Ascending aorta (tissue), 2 donors: ENCODE results near the gene ZNF423. TPM values are rescaled to one million over a fixed set of nuclear protein-coding genes. Genes with fewer than 3 reads are reported as not detected.

ENCODE experiments used
- DNase-seq, 2 donors: peaks; one replicate each; pipeline ENCODE4 v3.0.0-alpha.2; 2019; ENCODE audit warnings: low spot score in 2 of 2
- H3K27ac ChIP-seq, 2 donors: fragments of 200-600 bp; sonication (generic); one replicate each; pipeline ENCODE4 v1.5.1; 2016 to 2017; ENCODE audit warnings: mild to moderate bottlenecking in 1 of 2
- H3K27me3 ChIP-seq: fragments of 200-600 bp; sonication (generic); one replicate; pipeline ENCODE4 v1.5.1; 2017
- H3K36me3 ChIP-seq, 2 donors: fragments of 200-600 bp; sonication (generic); one replicate each; pipeline ENCODE4 v1.5.1; 2016
- H3K4me1 ChIP-seq, 2 donors: fragments of 200-600 bp; sonication (generic); one replicate each; pipeline ENCODE4 v1.5.1; 2016 to 2017; ENCODE audit warnings: mild to moderate bottlenecking in 1 of 2
- H3K4me3 ChIP-seq, 2 donors: fragments of 200-600 bp; sonication (generic); one replicate each; pipeline ENCODE4 v1.5.1; 2016 to 2017; ENCODE audit warnings: mild to moderate bottlenecking in 1 of 2
- H3K9me3 ChIP-seq, 2 donors: fragments of 200-600 bp; sonication (generic); one replicate each; pipeline ENCODE4 v1.5.1; 2016
- intact Hi-C: fragments of 100-400 bp; cut with DNase I; formaldehyde crosslinking; loops from one replicate; pipeline ENCODE4 v1.15.1; 2023
- total RNA-seq: library from RNA; depleted of rRNA; stranded (reverse); fragments of >200 nt; gene quantifications from one replicate; pipeline ENCODE4 v1.1.0, GENCODE V29; 2016
- TF ChIP-seq, protein P1 (sequence below), 3 experiments: fragments of 200-600 bp in 2 of 3; fragments of 450-650 bp in 1 of 3; sonication (generic) in 2 of 3; IDR thresholded peaks; one replicate each; pipeline ENCODE4 v1.5.1; 2016 to 2019; ENCODE audit warnings: antibody characterized with exemption in 3 of 3, mild to moderate bottlenecking in 1 of 3, moderate library complexity in 1 of 3

Gene ZNF423
- total RNA-seq, 1 donor from 2014 or later = 42.9 TPM

DNA sequence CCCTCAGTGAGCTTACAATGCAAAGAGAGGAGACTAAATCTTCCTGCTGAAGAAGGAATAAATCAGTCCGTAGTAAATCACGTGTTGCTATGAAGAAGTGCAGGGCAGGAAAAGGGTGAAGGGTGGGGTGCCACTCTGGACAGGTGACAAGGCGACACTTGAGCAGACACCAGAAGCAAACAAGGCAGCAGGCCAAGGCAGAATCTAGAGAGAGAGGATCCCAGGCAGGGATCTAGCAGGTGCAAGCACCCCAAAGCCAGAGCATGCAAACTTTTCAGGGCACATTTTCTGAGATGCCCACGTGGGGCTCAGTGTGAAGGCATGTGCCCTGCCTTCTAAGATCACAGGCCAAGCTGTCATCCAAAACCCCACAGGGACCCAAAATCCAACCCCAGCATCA, 193.3 kb downstream of the ZNF423 start:
- no peak for DNase-seq
- no peaks in the 10 kb centered on the region for H3K36me3 ChIP-seq
- no peak overlapping the region for H3K4me3 ChIP-seq
- no peaks in the 10 kb centered on the region for H3K27me3 ChIP-seq
- peaks cover 8 to 20% of the 10 kb centered on the region in 2 donors for H3K4me1 ChIP-seq
- intact Hi-C loops = no loop called here
- H3K27ac ChIP-seq = peak overlapping the region in 1 of 2 donors; percentile 88
- TF ChIP-seq, protein P1, sequence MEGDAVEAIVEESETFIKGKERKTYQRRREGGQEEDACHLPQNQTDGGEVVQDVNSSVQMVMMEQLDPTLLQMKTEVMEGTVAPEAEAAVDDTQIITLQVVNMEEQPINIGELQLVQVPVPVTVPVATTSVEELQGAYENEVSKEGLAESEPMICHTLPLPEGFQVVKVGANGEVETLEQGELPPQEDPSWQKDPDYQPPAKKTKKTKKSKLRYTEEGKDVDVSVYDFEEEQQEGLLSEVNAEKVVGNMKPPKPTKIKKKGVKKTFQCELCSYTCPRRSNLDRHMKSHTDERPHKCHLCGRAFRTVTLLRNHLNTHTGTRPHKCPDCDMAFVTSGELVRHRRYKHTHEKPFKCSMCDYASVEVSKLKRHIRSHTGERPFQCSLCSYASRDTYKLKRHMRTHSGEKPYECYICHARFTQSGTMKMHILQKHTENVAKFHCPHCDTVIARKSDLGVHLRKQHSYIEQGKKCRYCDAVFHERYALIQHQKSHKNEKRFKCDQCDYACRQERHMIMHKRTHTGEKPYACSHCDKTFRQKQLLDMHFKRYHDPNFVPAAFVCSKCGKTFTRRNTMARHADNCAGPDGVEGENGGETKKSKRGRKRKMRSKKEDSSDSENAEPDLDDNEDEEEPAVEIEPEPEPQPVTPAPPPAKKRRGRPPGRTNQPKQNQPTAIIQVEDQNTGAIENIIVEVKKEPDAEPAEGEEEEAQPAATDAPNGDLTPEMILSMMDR (IDR thresholded peaks at IDR 0.05) = no peak
- no peaks in the 10 kb centered on the region for H3K9me3 ChIP-seq

DNA sequence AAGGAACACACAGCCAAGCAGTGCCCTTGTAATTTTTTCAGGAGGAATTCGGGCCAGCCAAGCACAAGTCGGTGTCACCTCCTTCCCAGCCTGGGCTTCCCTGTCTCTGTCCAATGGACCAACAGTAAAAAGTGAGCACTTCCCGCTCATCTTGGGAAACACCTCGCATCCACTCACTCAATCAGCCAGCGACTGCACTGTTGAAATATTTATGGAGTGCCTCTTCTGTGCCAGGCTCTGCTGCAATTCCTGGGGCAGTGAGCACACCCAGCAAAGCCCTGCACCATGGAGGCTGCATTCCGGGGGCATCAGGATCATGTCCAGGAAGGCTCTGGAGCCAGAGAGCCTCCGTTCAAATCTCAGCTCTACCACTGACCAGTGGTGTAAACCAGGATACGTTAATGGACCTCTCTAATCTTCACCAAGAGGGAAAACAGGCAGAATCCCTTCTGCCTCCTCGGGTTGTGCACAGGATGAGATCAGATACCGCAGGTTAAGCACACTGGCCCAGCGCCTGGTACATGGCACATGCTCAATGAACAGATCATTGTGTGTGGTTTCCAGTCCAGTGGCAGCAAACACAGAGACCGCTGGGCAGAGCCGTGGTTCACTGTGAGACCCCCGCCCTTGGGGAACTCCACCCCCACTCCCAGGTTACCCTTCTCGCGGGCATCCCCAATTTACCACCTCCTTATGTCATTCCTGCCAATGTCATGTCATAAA, 194.3 kb downstream of the ZNF423 start:
- Histone ChIP-seq H3K27me3 (no peaks in the 10 kb centered on the region), H3K36me3 (no peaks in the 10 kb centered on the region), H3K27ac (no peak overlapping the region), H3K4me3 (no peak overlapping the region), H3K9me3 (no peaks in the 10 kb centered on the region), H3K4me1 (peaks cover 8 to 20% of the 10 kb centered on the region in 2 donors)
- no peak for DNase-seq
- TF ChIP-seq, protein P1 (IDR thresholded peaks at IDR 0.05) = no peak
- intact Hi-C loops = no loop called here

- intact Hi-C loops = no loop called here
These were observed 195.3 kb downstream of the ZNF423 start for GRCh38 chr16:49660626-49661025.

DNA sequence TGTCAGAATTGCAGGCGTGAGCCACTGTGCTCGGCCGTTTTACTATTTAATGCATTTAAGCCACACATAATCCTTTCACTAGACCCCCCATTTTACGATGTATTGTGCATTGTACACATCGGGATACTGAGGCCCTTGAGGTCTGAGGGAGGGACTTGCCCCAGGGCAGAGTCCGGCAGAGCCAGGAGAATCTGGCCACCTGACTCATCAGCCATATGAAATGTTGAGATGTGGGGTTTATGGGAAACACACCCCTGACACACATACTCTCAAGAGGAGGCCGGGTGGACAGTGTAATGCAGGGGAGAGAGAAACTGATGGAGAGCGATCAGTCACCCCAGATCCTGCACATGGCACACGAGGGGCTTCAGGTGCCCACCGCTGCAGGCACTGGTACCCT, 196.6 kb downstream of the ZNF423 start:
- H3K9me3 ChIP-seq = no peaks in the 10 kb centered on the region
- no peaks in the 10 kb centered on the region for H3K36me3 ChIP-seq
- DNase-seq = no peak
- TF ChIP-seq, protein P1 (IDR thresholded peaks at IDR 0.05) = no peak
- H3K27me3 ChIP-seq = no peaks in the 10 kb centered on the region
- H3K27ac ChIP-seq = no peak overlapping the region
- intact Hi-C loops = no loop called here
- peaks cover 8 to 19% of the 10 kb centered on the region in 2 donors for H3K4me1 ChIP-seq
- no peak overlapping the region for H3K4me3 ChIP-seq

More at GRCh38 chr16:49660626-49661025, 195.3 kb downstream of the ZNF423 start:
- TF ChIP-seq, protein P1 (IDR thresholded peaks at IDR 0.05) = no peak
- H3K4me1 ChIP-seq = peaks cover 8 to 20% of the 10 kb centered on the region in 2 donors
- H3K27ac ChIP-seq = no peak overlapping the region
- no peaks in the 10 kb centered on the region for H3K36me3 ChIP-seq
- H3K4me3 ChIP-seq = no peak overlapping the region
- no peaks in the 10 kb centered on the region for H3K9me3 ChIP-seq
- DNase-seq = no peak
- no peaks in the 10 kb centered on the region for H3K27me3 ChIP-seq

DNA sequence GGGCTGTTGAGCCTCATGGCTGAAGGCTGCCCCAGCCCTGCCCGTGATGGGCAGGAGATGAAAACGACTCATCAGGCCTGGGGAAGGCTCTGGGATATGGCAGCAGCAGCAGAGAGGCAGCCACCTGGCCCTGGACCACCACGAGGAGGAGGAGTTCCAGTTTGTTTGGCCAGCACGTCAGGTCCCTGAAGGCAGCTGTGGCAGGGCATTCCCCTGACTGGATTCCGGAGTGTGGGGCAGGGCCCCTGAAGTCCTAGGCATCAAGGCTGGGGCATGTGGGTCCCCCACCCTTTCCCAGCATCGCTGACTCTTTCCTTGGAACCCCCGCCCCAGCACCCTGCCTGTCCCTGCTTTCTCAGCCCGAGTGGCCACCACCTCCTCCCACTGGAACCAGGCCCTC, 197.4 kb downstream of the ZNF423 start:
- no peaks in the 10 kb centered on the region for H3K36me3 ChIP-seq
- DNase-seq = no peak
- H3K4me1 ChIP-seq = peaks cover under 1 to 11% of the 10 kb centered on the region in 2 donors
- TF ChIP-seq, protein P1 (IDR thresholded peaks at IDR 0.05) = no peak
- H3K27ac ChIP-seq = no peak overlapping the region
- no peak overlapping the region for H3K4me3 ChIP-seq
- no peaks in the 10 kb centered on the region for H3K9me3 ChIP-seq
- H3K27me3 ChIP-seq = no peaks in the 10 kb centered on the region
- intact Hi-C loops = no loop called here
